Fibroblast of villous mesenchyme (primary cell): ENCODE measurements around the gene MAN1A2. TPM values are rescaled to one million over a fixed set of nuclear protein-coding genes. Genes with fewer than 3 reads are reported as not detected.

Source experiments
- DNase-seq: peaks from one replicate; pipeline ENCODE4 v3.0.0-alpha.2; 2010; ENCODE audit warnings: low read depth
- H3K4me3 ChIP-seq: 2 replicates; pipeline ENCODE4 v1.5.1; 2011; ENCODE audit warnings: low read depth, mild to moderate bottlenecking, low read length
- total RNA-seq: library from RNA; depleted of rRNA; stranded (reverse); fragments of >200 nt; gene quantifications from 2 replicates; pipeline ENCODE4 v1.2.3, GENCODE V29; 2012
- TF ChIP-seq, protein P1 (sequence below): IDR thresholded peaks from 2 replicates; pipeline ENCODE4 v1.5.1; 2012; ENCODE audit warnings: low read depth, mild to moderate bottlenecking, low read length; ENCODE audit not compliant: insufficient read depth

Gene MAN1A2
- total RNA-seq, 1 donor = 78.2 TPM

DNA sequence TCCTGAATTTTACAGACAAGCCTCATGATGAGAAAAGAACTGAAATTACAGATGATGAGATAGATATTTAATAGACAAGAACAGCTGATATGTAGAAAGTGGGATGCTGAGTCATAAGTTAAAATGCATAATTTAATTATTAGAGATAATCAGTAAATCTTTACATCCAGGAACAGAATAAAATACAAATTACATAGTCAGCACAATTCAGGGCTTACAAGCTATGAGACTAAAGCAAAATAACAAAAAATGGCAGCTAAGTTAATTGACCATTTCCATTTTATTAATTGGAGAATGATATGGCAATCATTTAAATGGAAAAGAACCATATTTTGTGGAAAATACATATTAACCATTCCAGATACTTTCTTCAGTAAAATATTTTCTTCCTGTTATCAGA, 40.2 kb upstream of the MAN1A2 start:
- no peak for DNase-seq
- TF ChIP-seq, protein P1, sequence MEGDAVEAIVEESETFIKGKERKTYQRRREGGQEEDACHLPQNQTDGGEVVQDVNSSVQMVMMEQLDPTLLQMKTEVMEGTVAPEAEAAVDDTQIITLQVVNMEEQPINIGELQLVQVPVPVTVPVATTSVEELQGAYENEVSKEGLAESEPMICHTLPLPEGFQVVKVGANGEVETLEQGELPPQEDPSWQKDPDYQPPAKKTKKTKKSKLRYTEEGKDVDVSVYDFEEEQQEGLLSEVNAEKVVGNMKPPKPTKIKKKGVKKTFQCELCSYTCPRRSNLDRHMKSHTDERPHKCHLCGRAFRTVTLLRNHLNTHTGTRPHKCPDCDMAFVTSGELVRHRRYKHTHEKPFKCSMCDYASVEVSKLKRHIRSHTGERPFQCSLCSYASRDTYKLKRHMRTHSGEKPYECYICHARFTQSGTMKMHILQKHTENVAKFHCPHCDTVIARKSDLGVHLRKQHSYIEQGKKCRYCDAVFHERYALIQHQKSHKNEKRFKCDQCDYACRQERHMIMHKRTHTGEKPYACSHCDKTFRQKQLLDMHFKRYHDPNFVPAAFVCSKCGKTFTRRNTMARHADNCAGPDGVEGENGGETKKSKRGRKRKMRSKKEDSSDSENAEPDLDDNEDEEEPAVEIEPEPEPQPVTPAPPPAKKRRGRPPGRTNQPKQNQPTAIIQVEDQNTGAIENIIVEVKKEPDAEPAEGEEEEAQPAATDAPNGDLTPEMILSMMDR = no peak
- no peak overlapping the region for H3K4me3 ChIP-seq

DNA sequence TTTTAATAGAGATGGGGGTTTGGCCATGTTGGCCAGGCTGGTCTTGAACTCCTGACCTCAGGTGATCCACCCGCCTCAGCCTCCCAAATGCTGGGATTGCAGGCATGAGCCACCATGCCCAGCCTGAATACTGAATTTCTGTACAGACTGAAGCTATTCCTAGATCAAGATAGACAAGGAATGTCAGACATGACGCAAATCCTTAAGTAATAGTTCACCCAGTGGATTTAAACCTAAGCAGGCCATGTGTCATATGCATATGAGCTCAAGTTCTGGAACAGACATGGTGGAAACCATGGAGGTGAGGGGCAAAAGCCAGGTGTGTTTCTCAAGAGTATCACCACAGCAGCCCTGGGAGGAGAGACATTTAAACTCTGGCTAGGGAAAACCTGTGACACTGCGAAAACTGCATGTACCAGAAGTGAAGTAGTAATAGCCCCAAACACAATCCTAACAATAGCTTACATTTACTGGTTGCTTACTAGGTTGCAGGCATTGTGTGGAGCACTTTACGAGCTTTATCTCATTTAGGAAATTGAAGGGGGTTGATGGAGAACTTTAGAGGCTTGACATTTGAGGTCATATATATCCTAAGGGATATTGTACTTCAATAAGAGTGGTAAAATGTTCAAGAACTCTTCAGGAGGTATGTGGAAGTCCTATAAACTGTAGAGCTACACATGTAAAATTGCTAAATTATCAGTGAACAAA, 31.7 kb upstream of the MAN1A2 start:
- H3K4me3 ChIP-seq = no peak overlapping the region
- DNase-seq = peak; percentile 38
- TF ChIP-seq, protein P1 = no peak

DNA sequence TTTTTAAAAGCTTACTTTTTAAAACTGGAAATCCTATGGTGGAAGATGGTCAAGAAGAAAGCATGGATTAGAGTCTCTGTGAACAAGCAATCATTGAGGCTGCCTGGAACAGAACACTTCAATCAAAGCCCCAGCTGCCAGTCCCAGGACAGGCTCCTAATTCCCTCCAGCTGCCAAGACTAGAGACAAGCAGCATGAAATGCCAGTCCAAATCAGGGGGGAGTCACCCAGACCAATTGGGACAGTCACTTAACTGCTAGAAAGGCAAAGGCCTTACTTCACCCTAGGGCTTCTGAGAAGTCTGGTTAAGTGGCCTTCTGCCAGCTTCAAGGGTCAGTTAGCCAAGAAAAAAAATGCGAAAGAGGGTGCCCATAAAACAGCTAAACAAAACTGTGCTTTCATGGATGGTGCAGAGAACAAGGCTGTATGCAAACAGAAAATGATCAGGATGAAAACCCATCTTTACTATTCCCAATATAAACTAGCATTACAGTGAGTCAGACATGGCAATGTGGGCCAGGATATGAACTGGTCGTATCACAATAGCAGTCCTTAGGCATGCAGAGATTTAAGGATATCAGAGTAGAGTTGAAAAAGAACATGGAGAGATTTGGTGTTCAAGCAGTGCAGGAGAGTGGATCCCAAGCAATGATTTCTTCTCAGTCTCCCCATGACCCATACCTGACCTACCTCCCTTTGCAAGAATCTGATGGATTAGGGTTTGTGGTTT, 31.0 kb upstream of the MAN1A2 start:
- no peak for DNase-seq

DNA sequence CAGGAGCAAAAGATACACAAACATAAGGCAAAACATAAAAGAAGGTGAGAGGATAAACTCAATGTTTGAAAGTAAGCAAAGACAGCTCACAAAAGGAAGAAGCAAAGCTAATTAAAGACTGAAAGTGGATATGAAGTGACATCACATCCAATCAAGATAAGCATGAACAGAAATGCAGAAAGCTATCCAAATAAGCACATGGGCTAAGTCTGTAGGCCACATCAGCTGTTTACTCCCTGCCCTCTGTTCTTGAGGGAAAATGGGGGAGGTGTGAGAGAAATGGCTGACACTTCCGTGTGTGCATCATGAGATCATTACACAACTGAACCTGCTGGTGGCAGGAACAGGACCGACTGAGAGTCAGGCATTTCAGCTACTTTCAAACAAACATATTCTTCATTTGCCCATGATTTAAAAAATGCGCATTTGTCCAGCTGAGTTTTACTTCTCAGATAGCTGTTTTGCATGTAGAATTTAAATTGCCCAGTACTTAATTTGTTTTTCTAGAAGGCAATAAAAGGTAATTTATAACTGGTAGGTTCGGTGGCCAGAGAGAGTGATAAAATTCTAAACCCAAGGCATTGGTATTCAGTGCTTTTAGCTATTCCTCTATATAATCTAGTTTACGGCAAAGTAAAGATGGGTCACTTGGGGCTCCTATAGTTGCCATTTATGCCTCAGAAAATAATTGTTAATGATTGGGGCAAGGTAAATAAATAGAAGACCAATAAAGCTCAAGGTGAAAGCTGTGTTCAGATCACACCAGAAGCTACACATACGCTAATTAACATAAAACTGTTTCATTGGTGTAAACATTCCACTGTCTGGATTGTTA, 27.2 kb upstream of the MAN1A2 start:
- peak; percentile 82 for DNase-seq
- H3K4me3 ChIP-seq = no peak overlapping the region
- TF ChIP-seq, protein P1 = peak; percentile 6

More for the DNA sequence above, 31.0 kb upstream of the MAN1A2 start:
- no peak overlapping the region for H3K4me3 ChIP-seq
- TF ChIP-seq, protein P1 = no peak

DNA sequence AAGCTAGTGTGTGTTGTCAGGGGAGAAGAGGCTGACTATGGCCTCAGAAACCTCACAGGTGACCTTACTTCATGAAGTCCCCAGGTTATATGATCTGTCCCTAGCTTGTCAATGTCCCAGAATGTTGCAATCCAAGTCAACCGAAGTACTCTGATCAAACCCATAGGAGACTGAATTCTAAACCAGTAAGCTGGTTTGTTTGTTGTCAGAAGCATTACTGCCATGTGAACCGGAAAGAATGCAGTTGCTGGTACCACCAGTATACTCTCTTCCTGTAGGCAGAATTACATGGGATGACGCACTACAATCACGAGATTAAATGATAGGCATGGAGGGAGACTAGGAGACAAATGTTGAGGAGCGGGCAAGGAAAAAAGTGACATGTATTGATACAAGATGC, 26.1 kb upstream of the MAN1A2 start:
- TF ChIP-seq, protein P1 = no peak
- H3K4me3 ChIP-seq = no peak overlapping the region
- DNase-seq = no peak

DNA sequence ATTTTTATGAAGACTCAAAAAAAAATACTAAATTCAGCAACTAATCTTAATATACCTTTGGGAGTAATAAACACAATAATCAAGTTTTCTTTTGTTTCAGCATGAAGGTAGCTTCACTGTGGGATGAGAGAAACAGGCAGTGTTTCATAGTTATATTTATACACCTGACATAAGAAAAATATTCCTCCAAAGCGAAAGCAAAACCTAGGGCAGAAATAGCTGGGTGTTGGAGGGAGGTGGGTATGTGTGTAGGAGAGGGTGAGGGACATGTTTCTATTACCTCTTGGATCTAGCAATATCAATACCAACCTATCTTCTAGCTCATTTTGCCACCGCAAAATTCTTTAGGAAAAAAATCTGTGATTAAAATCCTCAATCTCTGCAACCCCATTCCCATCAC, 24.9 kb upstream of the MAN1A2 start:
- DNase-seq = no peak
- no peak overlapping the region for H3K4me3 ChIP-seq
- TF ChIP-seq, protein P1 = no peak
